Dendritic cell treated with granulocyte-macrophage colony-stimulating factor and Interleukin-4, amounts not matched to agents 40 ng/mL and 50 ng/mL, for 4 days (primary cell): ENCODE data around the gene POLR1H.

Experiments used
- H3K27ac Mint-ChIP-seq: one replicate; pipeline ENCODE4 v1.8.0; 2022; ENCODE audit warnings: mild to moderate bottlenecking, mixed read lengths
- H3K27me3 Mint-ChIP-seq: one replicate; pipeline ENCODE4 v1.8.0; 2022; ENCODE audit warnings: mild to moderate bottlenecking, mixed read lengths
- H3K36me3 Mint-ChIP-seq: one replicate; pipeline ENCODE4 v1.8.0; 2022; ENCODE audit warnings: low read depth, mixed read lengths
- H3K4me1 Mint-ChIP-seq: one replicate; pipeline ENCODE4 v1.8.0; 2022; ENCODE audit warnings: low read depth, mixed read lengths
- H3K4me3 Mint-ChIP-seq: one replicate; pipeline ENCODE4 v1.8.0; 2022; ENCODE audit warnings: mild to moderate bottlenecking, moderate library complexity, mixed read lengths
- H3K9me3 Mint-ChIP-seq: one replicate; pipeline ENCODE4 v1.8.0; 2022; ENCODE audit warnings: mixed read lengths
- intact Hi-C: fragments of 100-400 bp; cut with micrococcal nuclease; formaldehyde crosslinking; loops from one replicate; pipeline ENCODE4 v1.15.0; 2022

Gene POLR1H

DNA sequence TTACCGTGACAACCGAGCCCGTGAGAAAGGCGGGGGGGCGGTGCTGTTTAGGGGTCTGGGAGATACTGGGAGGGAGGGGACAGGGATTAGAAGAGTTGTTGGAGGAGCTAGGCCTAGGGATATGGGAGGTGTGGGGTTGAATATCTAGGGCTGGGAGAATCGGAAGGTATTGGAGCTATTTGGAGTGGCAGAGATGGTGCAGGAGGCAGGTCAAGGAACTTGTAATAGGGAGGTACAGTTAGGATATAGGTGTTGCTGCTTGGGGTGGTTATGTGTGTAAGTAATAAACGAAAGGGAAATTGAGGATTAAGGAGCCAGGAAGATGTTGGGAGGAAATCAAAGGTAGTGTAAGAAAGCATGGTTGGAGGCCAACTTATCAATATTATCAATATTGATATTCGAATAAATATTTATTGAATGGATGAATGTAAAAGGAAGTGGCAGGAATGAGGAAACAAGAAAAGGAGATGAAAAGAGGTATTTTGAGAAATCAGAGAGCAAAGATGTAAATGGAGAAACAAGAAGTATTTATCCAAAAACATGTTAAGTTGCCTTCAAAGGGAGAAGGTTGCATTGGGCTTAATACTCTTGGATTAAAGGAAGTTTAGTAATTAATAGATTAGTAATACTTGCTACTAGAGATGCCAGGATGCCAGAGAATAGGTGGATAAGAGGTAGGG lies 6.5 kb downstream of the POLR1H start:
- peaks cover 71% of the 10 kb centered on the region for H3K4me1 Mint-ChIP-seq
- H3K36me3 Mint-ChIP-seq, result peaks cover 54% of the 10 kb centered on the region
- H3K4me3 Mint-ChIP-seq, result peak overlapping the region; percentile 88
- H3K27ac Mint-ChIP-seq, result peak overlapping the region; percentile 96
- no peaks in the 10 kb centered on the region for H3K9me3 Mint-ChIP-seq
- intact Hi-C loops, result loop anchor here (2.0 to 10.0 kb wide), 2 partner anchors 123 to 145 kb away; partner anchors contain the start of genes HLA-A and TRIM26
- peaks cover 32% of the 10 kb centered on the region for H3K27me3 Mint-ChIP-seq

DNA sequence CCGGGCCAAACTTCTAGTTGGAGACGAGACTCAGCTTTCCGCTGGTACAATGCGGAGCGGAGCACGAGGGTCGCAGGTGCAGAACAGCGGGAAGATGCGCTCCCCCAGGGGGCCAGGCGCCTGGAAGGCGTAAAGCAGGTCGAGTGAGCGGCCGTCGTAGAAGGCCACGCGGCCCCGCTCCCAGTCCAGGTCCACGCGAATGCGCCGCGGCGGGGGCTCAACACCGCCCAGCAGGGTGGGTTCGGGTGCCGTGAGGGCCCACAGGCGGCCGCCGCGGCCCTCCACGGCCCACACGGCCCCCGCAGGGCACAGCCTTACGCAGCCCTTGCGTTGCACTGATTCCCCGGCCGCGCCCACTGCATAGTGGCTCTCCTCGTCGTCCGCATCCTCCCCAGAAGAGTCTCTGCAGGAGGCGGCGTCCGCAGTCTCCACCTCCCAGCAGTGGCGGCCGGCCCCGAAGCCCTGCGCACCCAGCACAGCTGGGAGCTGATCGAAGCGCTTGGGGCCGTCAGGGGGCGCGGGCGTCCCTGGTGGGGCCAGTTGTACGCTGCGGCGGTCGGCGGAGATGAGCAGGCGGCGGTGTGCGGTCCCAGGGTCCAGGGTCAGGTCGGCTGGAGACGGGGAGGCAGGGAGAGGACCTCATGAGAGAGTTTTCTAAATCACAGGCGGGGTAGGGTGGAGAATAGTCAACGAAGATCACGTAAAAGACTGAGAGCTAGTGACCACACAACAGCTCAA lies 10.2 kb downstream of the POLR1H start:
- Mint-ChIP-seq H3K27me3 (peaks cover 68% of the 10 kb centered on the region), H3K9me3 (no peaks in the 10 kb centered on the region), H3K27ac (peak overlapping the region; percentile 11), H3K4me3 (peak overlapping the region; percentile 28), H3K36me3 (peaks cover 43% of the 10 kb centered on the region), H3K4me1 (peaks cover 66% of the 10 kb centered on the region)
- intact Hi-C loops, result no loop called here

DNA sequence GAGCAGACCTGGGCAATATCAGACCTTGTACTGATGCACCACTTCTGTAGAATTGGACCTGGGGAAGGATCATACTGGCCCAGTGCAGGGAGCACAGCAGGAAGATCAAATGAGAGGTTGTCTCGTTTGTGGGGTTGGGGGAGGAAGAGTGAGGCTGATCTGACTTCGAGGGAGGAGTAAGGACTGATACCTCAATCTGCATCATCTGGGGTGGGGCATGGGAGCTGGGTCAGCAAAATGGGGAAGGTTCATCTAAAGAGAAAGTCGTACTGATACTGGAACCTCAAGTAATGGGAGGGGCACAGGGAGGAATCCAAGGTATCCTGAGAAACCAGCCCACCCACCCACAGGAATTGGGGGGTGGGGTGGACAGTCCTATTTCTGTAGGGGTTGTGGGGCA lies 10.8 kb downstream of the POLR1H start:
- no peaks in the 10 kb centered on the region for H3K9me3 Mint-ChIP-seq
- peaks cover 74% of the 10 kb centered on the region for H3K27me3 Mint-ChIP-seq
- H3K4me3 Mint-ChIP-seq, result no peak overlapping the region
- intact Hi-C loops, result no loop called here
- no peak overlapping the region for H3K27ac Mint-ChIP-seq
- H3K36me3 Mint-ChIP-seq, result peaks cover 42% of the 10 kb centered on the region
- peaks cover 63% of the 10 kb centered on the region for H3K4me1 Mint-ChIP-seq

DNA sequence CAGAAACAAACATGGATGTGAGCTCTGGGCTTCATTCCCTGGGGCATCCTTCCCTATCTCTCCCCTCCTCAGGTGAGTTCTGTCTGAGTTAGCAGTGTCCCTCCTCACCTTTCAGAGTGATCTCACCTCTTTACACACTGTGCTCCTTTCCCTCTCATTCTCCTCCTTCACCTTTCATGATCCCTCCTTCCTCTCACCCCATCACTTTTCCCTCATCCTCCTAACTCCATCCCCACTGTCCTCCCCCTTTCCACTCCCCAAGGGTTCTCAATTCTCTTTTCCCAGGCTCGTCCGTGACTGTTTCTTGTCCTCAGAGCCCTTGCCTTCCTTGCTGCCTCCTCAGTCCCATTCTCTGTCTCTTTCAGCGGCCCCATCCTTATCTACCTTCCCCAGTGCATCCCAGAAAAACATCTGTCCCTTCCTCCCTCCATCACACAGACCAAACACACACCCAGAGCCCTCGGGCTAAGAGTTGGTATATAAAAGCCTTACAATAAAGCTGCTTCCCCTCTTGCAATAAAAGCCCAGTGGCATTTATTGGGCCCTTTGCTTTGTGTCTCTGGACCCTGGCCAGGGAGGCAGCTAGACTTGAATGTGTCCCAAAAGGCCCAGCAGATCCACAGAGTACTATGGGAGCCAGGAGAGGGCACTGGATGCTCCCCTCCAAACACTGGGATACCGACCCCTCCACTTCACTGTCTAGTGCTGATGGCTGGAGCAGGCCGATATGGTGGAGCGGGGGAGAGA lies 12.6 kb downstream of the POLR1H start:
- Mint-ChIP-seq H3K4me1 (peaks cover 48% of the 10 kb centered on the region), H3K27ac (no peak overlapping the region), H3K36me3 (peaks cover 24% of the 10 kb centered on the region), H3K27me3 (peaks cover 84% of the 10 kb centered on the region), H3K4me3 (no peak overlapping the region), H3K9me3 (no peaks in the 10 kb centered on the region)
- intact Hi-C loops, result no loop called here

- intact Hi-C loops, result no loop called here
- H3K27me3 Mint-ChIP-seq, result peaks cover 89% of the 10 kb centered on the region
- H3K27ac Mint-ChIP-seq, result no peak overlapping the region
- peaks cover 40% of the 10 kb centered on the region for H3K4me1 Mint-ChIP-seq
- H3K36me3 Mint-ChIP-seq, result peaks cover 15% of the 10 kb centered on the region
- H3K9me3 Mint-ChIP-seq, result no peaks in the 10 kb centered on the region
- no peak overlapping the region for H3K4me3 Mint-ChIP-seq
These were observed 13.4 kb downstream of the POLR1H start for GRCh38 chr6:30074331-30075093.

GRCh38 chr6:30075094-30075789 lies 14.2 kb downstream of the POLR1H start, which contains the start of gene RNF39:
Gene RNF39, minus strand, starts transcription at chr6:30075769. Its CDS starts 184 bp downstream, at chr6:30075585.
- intact Hi-C loops, result no loop called here
- no peak within 1 kb of the TSS for H3K4me3 Mint-ChIP-seq
- H3K9me3 Mint-ChIP-seq, result no peaks in the 10 kb centered on the region
- peaks cover 33% of the 10 kb centered on the region for H3K4me1 Mint-ChIP-seq
- H3K36me3 Mint-ChIP-seq, result peaks cover 8% of the 10 kb centered on the region
- H3K27me3 Mint-ChIP-seq, result peaks cover 94% of the 10 kb centered on the region
- H3K27ac Mint-ChIP-seq, result no peak within 1 kb of the TSS

DNA sequence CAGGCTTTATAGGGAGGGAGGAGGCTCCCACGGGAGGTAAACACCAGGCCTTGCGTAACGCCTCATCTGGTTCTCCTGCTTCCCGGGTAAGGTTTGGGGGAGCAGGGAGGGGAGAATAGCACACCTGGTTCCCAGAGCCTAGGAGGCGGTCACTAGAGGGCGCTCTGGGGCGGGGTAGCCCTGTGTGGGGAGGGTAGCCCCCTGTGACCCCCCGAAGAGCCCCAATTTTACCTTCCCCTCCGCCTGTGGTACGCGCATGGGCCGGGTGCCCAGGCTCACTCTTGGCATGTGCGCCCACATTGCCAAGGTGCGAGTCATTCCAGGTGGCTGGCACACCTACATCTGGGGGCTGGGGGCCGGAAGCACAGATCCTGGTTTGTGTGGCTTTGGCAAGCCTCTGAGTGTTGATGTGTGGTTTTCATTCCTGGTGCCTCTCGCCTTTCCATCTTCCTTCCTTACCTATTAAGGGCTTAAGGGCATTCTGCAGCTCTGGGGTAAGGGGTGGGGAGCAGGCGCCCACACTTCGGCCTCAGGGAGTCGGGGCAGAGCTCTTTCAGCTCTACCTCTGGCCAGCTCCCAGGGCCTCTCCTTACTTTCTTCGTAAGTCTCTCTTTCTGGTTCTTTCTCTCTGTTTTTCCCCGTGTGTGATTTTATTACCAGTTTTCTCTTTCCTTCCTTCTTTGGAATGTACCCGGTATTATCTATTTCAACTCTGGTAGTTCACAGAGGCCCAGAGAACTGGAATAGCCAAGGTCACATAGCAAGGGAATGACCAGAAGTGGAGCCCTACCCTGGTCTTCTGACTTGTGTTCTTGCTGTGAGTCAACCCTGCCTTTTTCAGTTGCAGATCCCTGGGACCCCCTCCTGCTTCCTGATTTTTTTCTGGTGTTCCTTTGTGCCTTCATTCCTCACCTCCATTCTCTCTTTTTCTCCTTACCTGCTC lies 15.0 kb downstream of the POLR1H start:
- Mint-ChIP-seq H3K4me3 (no peak overlapping the region), H3K27me3 (peaks cover 87% of the 10 kb centered on the region), H3K9me3 (no peaks in the 10 kb centered on the region), H3K4me1 (peaks cover 25% of the 10 kb centered on the region), H3K36me3 (no peaks in the 10 kb centered on the region), H3K27ac (no peak overlapping the region)
- intact Hi-C loops, result no loop called here

DNA sequence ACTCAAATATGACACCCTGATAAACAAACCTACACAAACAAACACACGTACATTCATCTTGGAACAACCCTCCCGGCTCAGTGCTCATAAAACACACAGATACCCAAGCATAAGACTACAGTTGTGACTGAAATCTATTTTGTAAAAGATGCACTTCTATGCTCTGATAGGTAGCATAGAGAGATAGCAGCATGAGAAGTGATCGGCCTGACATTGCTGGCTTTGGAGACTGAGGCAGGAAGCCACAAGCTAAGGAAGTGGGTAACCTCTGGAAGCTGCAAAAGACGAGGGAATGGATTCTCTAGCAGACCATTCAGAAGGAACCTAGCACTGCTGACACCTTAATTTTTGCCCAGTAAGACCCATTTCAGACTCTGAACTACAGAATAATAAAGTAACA lies 16.2 kb downstream of the POLR1H start:
- Mint-ChIP-seq H3K27ac (no peak overlapping the region), H3K9me3 (no peaks in the 10 kb centered on the region), H3K4me1 (peaks cover 14% of the 10 kb centered on the region), H3K27me3 (peaks cover 77% of the 10 kb centered on the region), H3K4me3 (no peak overlapping the region), H3K36me3 (no peaks in the 10 kb centered on the region)
- intact Hi-C loops, result no loop called here

- Mint-ChIP-seq H3K27ac (no peak overlapping the region), H3K4me1 (no peaks in the 10 kb centered on the region), H3K9me3 (no peaks in the 10 kb centered on the region), H3K36me3 (no peaks in the 10 kb centered on the region), H3K4me3 (no peak overlapping the region), H3K27me3 (peaks cover 57% of the 10 kb centered on the region)
- intact Hi-C loops, result no loop called here
These were observed 26.8 kb downstream of the POLR1H start for GRCh38 chr6:30087876-30088275.

GRCh38 chr6:30091577-30092381 lies 30.7 kb downstream of the POLR1H start:
- intact Hi-C loops, result no loop called here
- Mint-ChIP-seq H3K9me3 (no peaks in the 10 kb centered on the region), H3K27ac (no peak overlapping the region), H3K4me1 (peaks cover 6% of the 10 kb centered on the region), H3K27me3 (peaks cover 71% of the 10 kb centered on the region), H3K36me3 (no peaks in the 10 kb centered on the region), H3K4me3 (no peak overlapping the region)

GRCh38 chr6:30092852-30093543 lies 31.9 kb downstream of the POLR1H start:
- H3K4me1 Mint-ChIP-seq, result peaks cover 6% of the 10 kb centered on the region
- intact Hi-C loops, result no loop called here
- H3K27ac Mint-ChIP-seq, result no peak overlapping the region
- no peaks in the 10 kb centered on the region for H3K36me3 Mint-ChIP-seq
- H3K27me3 Mint-ChIP-seq, result peaks cover 76% of the 10 kb centered on the region
- H3K4me3 Mint-ChIP-seq, result no peak overlapping the region
- no peaks in the 10 kb centered on the region for H3K9me3 Mint-ChIP-seq
